DMS 273 (cell line): ENCODE data around the gene TGFBR2.

Source experiments
- DNase-seq: peaks from one replicate; lab custom pipeline; 2025; ENCODE audit not compliant: unreplicated experiment; lab: John Stamatoyannopoulos, UW

Gene TGFBR2

GRCh38 chr3:30688776-30689641 lies 82.6 kb downstream of the TGFBR2 start:
- peak; percentile 20 for DNase-seq

GRCh38 chr3:30690199-30690598 lies 83.8 kb downstream of the TGFBR2 start:
- no peak for DNase-seq

- peak; percentile 32 for DNase-seq
Observed at GRCh38 chr3:30691249-30691880, 85.0 kb downstream of the TGFBR2 start.

- DNase-seq, result no peak
Observed at GRCh38 chr3:30691944-30692343, 85.5 kb downstream of the TGFBR2 start.

- no peak for DNase-seq
Observed at GRCh38 chr3:30692498-30693130, 86.2 kb downstream of the TGFBR2 start.

- peak; percentile 75 for DNase-seq
Observed at GRCh38 chr3:30693470-30694120, 87.2 kb downstream of the TGFBR2 start.

- peak; percentile 37 for DNase-seq
Observed at GRCh38 chr3:30694148-30694547, 87.7 kb downstream of the TGFBR2 start.

- no peak for DNase-seq
Observed at GRCh38 chr3:30694668-30695067, 88.3 kb downstream of the TGFBR2 start.

GRCh38 chr3:30695302-30696061 lies 89.1 kb downstream of the TGFBR2 start:
- DNase-seq, result no peak

- peak; percentile 2 for DNase-seq
Observed at GRCh38 chr3:30696403-30696819, 90.0 kb downstream of the TGFBR2 start.

- DNase-seq, result no peak
Observed at GRCh38 chr3:30696896-30697295, 90.5 kb downstream of the TGFBR2 start.

- no peak for DNase-seq
Observed at GRCh38 chr3:30698549-30698948, 92.1 kb downstream of the TGFBR2 start.

- no peak for DNase-seq
Observed at GRCh38 chr3:30699927-30700326, 93.5 kb downstream of the TGFBR2 start.

- no peak for DNase-seq
Observed at GRCh38 chr3:30700702-30701321, 94.4 kb downstream of the TGFBR2 start.

- no peak for DNase-seq
Observed at GRCh38 chr3:30702038-30702827, 95.8 kb downstream of the TGFBR2 start.

GRCh38 chr3:30702828-30703397 lies 96.5 kb downstream of the TGFBR2 start:
- no peak for DNase-seq

GRCh38 chr3:30704931-30705890 lies 98.8 kb downstream of the TGFBR2 start:
- DNase-seq, result no peak

- DNase-seq, result no peak
Observed at GRCh38 chr3:30707825-30708224, 101.4 kb downstream of the TGFBR2 start.
